Smooth muscle cell of the brain vasculature (primary cell): Measurements from ENCODE around the gene SLC7A10.
A peak's percentile ranks its signal among the peaks of the same experiment; 100 is the strongest.
"Not testable (repeated sequence)": the region's sequence is repeated elsewhere in the genome, so short reads cannot be mapped to it uniquely, and the experiment has no call there.

Source experiments
- DNase-seq: peaks from one replicate; pipeline ENCODE4 v3.0.0-alpha.2; 2012; ENCODE audit warnings: low read depth, low spot score

The SLC7A10 gene

DNA sequence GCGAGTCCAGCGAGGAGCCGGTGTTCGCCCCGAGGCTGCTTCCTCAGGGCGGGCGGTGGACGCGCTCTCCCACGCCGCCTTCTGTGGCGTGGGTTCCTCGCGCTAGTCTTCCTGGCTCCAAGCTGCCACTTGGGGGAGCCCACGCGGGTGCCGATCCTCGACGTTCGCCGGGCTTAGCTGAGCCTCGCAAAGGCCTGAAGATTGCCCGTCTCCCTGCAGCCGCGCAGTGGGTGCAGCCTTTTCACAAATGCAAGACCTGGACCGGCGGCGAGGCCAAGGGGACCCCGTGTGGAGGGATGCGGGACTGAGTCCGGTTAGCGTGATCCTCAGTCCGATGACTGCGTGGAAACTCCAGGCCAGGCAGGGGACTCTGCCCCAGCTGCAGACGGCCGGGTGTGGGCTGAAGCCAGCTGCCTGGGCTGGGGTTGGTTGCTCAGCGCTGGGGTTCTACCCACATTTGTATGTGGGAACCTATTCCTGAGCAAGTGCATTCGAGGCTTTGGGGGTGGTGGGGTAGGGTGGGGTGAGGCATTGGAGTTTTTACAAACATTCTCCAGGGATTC, 48.2 kb downstream of the SLC7A10 start:
- DNase-seq, result no peak

GRCh38 chr19:33176670-33177416, 48.8 kb downstream of the SLC7A10 start:
- peak; percentile 96 for DNase-seq

DNA sequence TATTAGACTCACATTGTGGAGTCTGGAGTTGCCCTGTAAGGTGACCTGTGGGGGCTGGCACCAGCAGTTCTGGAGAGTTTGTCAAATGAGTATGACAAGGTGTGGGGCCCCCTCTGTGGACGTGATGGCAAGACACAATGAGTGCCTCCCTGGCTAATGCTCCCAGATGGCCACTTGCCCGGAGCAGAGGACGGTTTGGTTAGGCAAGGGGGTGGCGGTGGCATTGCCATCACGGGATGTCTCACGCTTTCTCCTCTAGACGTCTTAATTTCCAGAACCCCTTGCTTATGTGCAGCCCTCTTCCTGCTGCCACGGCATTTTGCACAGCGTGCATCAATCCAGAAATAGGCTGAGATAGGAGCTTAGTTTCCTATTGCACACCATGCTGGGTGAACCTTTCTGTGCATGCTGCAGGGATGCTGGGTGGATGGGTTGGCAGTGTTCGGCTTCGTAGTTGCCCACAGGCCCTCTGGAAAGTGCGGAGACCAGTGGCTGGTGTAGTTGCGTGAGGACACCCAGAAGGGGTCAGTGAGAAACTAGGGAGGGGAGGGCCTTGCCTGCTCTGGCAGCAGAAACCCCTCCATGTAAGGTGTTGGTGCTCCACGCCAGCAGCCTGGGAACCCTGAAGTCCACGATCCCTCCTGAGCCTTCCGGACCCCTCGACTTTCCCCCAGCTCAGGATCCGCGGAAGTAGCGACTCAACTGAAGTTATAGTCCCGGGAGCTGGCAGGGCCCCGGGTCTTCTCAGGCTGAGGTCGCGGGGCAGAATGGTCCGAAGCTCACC, 49.6 kb downstream of the SLC7A10 start:
- no peak for DNase-seq

DNA sequence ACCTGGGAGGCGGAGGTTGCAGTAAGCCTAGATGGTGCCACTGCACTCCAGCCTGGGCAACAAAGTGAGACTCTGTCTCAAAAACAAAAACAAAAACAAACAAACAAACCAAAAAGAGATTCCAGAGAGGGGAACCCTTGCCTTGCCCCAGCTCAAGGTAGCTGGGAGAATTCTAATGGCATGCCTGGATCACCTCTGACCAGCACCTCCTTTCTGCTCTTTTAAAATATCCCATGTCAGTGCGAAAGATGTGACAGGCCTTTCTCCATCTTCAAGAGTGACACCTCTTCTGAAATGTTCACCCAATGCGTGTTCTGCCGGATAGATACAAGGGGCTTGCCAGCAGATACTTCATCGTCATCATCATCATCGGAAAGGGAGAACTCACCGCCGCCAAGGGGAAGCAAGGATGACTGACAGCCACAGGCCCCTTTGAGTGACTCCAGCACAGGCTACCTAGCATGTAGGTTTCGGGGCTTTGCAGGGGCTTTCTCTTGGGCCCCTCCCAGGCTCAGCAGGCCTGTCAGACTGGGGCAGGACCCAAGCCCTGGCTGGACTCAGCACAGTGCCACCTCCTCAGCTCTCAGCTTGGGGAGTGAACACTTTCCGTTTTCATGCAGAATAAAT, 50.4 kb downstream of the SLC7A10 start:
- no peak for DNase-seq

- no peak for DNase-seq
Measured at GRCh38 chr19:33174186-33174585, 51.5 kb downstream of the SLC7A10 start.

DNA sequence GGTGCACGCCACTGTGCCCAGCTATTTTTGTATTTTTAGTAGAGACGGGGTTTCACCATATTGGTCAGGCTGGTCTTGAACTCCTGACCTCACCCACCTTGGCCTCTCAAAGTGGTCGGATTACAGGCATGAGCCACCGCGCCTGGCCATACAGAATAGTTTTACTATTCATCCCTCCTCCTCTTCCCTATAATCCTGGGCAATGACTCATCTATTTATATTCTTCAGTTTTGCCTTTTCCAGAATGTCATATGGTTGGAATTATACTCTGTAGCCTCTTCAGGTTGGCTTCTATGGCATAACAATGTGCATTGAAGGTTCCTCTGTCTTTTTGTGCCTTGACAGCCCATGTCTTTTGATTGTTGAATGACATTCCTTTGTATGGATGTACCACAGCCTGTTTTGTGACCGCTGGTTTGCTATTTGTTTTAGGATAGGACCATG, 53.7 kb downstream of the SLC7A10 start:
- no peak for DNase-seq

- no peak for DNase-seq
Measured at GRCh38 chr19:33171222-33171795, 54.3 kb downstream of the SLC7A10 start.

GRCh38 chr19:33168528-33168927, 57.1 kb downstream of the SLC7A10 start:
- DNase-seq, result no peak

DNA sequence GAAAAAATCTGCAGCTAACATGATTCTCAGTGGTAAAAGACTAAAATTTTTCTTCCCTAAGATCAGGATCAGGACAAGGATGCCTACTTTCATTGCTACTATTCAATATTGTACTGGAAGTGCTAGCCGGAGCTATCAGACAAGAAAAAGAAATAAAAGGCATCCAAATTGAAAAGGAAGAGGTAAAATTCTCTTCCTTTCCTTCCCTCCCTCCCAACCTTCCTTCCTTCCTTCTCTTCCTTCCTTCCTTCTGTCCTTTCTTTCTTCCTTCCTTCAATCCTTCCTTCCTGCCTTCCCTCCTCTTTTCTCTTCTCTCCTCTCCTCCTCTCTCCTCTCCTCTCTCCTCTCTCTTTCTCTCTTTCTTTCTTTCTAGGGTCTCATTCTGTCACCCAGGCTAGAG, 58.2 kb downstream of the SLC7A10 start:
- no peak for DNase-seq

- DNase-seq, result not testable (repeated sequence)
Measured at GRCh38 chr19:33166037-33166436, 59.6 kb downstream of the SLC7A10 start.

DNA sequence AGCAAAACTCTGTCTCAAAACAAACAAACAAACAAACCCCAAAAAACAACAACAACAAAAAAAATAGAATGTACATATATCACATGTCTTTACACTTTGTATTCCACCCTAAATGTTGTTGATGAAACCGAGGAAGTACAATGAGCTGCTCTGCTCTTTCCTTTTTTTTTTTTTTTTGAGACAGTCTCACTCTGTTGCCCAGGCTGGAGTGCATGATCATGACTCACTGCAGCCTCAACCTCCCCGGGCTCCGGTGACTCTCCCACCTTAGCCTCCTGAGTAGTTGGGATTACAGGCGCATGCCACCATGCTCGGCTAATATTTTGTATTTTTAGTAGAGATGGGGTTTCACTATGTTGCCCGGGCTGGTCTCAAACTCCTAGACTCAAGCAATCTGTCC, 62.2 kb downstream of the SLC7A10 start:
- no peak for DNase-seq

GRCh38 chr19:33161201-33161600, 64.4 kb downstream of the SLC7A10 start:
- DNase-seq, result no peak

DNA sequence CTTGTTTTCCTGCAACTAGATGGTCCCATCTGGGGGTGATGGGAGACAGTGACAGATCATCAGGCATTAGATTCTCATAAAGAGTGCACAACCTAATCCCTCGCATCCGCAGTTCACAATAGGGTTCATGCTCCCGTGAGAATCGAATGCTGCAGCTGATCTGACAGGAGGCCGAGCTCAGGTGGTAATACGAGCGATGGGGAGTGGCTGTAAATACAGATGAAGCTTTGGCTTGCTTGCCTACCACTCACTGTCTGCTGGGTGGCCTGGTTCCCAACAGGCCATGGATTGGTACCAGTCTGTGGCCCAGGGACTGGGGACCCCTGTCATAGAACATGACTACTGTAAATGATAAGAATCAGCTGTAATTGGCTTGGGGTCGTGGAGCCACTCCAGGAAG, 65.8 kb downstream of the SLC7A10 start:
- DNase-seq, result no peak

DNA sequence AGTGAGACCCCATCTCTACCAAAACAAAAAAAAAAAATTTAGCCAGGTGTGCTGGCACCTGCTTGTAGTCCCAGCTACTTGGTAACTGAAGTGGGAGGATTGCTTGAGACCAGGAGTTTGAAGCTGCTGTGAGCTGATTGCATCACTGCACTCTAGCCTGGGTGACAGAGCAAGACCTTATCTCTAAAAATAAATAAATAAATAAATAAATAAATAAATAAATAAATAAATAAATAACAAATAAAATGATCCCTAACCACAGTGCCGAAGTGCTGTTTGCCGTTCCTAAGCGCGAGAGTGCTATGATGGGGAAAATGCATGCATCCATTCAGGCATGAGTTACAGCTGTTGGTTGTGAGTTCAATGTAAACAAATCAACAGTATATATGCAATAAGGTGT, 66.5 kb downstream of the SLC7A10 start:
- DNase-seq, result no peak
